GM19351 (cell line): ENCODE measurements around the gene KRTAP16-1.
"Not testable (repeated sequence)": the region's sequence is repeated elsewhere in the genome, so short reads cannot be mapped to it uniquely, and the experiment has no call there.

Experiments used
- ATAC-seq: cut with Tn5 transposase; IDR thresholded peaks from one replicate; pipeline ENCODE4 v1.9.1; 2021; ENCODE audit warnings: mild to moderate bottlenecking, moderate library complexity; ENCODE audit not compliant: unreplicated experiment

KRTAP16-1 gene

DNA sequence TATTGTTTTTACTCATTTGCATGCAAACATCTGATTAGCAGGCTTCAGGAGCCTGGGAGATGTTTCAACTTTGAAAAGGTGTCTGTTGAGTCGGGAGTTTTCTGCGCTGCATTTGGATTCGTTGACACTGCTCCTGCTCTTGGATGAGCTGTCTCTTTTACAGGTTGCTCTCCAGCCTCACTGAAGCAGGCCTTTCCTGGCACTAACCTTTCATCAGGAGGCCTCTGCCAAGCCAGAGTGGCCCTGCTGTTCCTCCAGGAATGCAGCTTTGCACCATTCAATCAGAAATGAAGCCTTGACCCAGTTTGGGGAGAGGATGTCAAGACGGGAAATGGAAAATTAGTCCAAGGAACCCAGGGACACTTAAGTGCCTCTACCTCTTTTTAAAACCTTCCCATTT is 6.1 kb downstream of the KRTAP16-1 start:
- ATAC-seq: no peak

GRCh38 chr17:41301916-41302901 is 6.9 kb downstream of the KRTAP16-1 start, which contains the start of gene KRTAP29-1:
Gene KRTAP29-1, minus strand, starts transcription at chr17:41302851. Its CDS starts 0 bp downstream, at chr17:41302851.
- ATAC-seq: no peak

DNA sequence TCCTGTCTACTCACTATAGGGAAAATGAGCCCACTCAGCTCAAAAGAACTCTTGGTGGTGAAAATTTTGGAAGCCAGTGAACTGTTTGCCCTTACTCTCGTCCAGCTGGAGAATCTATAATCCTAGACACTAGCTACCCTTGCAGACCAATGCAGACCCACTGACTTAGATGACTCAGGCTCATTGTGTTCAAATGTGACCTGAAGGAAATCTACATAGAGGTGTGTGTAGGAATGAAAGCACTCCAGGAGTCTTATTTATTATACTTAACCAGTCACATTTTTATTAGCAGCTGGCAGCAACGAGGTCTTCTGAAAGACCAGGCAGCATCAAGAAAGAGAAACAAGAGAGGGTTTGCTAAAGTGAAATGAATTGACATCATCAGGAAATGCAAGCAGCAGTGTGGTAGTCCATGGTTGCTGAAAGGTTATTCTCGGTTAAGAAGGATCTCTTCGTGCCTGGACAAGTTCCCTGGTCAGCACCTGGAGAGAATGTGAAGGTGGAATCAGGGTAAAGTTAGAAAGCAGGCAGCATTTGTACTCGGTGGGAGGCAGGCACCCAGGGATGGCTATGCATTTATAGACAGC is 7.8 kb downstream of the KRTAP16-1 start:
- no peak for ATAC-seq

DNA sequence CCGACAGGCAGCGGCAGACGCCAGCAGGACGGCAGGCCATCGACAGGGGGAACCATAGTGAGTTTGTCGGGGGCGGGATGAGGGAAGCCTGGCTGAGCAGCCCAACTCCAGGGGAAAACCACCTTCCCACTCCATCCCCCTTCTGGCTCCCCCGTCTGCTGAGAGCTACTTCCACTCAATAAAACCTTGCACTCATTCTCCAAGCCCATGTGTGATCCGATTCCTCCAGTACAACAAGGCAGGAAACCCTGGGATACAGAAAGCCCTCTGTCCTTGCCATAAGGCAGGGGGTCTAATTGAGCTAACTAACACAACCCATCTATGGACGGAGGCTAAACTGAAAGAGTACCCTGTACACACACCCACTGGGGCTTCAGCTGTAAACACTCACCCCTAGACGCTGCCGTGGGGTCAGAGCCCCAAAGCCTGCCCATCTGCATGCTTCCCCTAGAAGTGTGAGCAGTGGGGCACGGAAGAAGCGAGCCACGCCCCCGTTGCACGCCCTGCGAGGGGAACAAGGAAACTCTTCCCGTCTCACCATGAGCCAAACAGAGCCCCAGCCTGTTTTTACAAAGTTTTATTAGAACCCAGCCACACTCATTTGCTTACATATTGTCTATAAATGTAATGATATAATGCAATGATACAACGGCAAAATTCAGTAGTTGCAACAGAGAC is 10.5 kb downstream of the KRTAP16-1 start:
- ATAC-seq: no peak

DNA sequence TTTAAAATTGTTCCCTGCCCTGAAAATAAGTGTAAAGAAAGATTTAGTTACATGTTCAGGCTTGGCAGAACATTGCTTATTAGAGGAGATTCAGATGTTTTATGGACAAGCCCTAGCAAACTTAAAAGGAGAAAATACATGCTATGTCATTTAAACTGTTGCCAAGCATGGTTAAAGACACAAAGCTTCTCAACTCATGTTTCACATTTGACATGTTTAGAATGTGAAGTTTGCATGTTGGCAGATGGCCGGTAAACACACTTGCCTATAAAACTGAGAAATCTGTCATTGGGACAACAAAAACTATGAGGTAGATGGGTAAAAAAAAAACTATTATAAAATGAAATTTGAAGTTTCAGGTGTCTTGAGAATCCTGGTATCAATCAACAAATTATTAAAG is 12.3 kb downstream of the KRTAP16-1 start:
- no peak for ATAC-seq

DNA sequence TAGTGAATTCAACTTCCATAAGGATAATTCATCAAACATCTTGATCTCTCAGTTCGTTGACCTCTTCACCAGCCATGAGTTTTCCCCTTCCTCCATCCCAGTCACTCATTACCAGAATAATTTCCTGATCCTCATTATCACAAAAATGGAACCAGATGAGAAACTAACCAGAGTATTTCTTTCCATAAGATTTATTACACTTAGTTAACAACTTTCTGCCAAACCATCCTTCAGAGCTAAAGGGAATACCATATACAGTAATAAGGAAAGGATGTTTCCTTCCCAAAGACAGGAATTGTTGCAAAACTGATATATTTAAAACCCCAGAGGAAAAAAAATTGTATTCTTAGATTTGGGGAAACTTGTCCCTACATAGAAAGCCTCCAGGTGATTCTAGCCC is 15.1 kb downstream of the KRTAP16-1 start:
- no peak for ATAC-seq

- ATAC-seq: no peak
Observed at GRCh38 chr17:41287050-41287449, 22.1 kb downstream of the KRTAP16-1 start.

DNA sequence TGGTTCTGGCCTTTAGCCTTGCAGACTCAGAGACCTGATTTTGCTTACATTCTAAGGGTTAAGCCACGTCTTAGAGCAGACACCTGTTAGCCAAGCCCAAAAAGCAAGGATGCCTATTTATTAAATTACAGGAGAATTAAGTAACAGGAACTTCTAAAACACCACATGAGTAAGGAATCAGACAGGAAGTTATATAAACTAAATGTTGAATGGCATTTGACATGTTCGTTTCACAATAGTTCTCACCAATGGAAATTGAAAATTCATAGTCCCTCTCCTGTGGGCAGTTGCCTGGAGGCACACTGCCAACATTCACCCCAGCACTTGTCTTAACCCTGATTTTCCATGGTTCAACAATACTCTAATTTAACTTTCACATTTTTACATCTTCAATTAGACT is 24.6 kb downstream of the KRTAP16-1 start:
- no peak for ATAC-seq

DNA sequence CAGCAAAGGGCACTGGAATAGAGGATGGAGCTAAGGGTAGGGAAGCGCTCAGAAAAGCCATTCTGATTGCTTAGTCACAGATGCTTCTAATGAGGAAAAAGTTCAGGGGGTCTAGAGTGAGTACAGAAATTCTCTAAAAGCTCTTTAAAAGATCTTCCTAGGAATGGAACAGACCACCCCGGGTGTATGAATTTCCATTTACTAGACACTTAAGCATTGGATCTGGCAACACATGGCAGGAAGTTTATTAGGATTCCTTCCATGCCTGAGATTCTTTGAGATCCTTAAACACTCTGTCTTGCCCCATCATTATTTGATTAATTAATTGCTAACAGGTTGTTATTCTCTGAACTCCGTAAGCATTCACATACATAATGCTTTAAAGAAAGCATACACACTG is 25.1 kb downstream of the KRTAP16-1 start:
- ATAC-seq: no peak

GRCh38 chr17:41278176-41278955 is 30.7 kb downstream of the KRTAP16-1 start:
- no peak for ATAC-seq

GRCh38 chr17:41275648-41276190 is 33.4 kb downstream of the KRTAP16-1 start, which contains the start of gene KRTAP9-7:
Gene KRTAP9-7, plus strand, starts transcription at chr17:41275698. Its CDS starts 0 bp downstream, at chr17:41275698.
- not testable (repeated sequence) for ATAC-seq

GRCh38 chr17:41271858-41272257 is 37.3 kb downstream of the KRTAP16-1 start:
- ATAC-seq: no peak

- not testable (repeated sequence) for ATAC-seq
Observed at GRCh38 chr17:41271323-41271722, 37.8 kb downstream of the KRTAP16-1 start.

GRCh38 chr17:41267711-41268110 is 41.4 kb downstream of the KRTAP16-1 start:
- no peak for ATAC-seq

DNA sequence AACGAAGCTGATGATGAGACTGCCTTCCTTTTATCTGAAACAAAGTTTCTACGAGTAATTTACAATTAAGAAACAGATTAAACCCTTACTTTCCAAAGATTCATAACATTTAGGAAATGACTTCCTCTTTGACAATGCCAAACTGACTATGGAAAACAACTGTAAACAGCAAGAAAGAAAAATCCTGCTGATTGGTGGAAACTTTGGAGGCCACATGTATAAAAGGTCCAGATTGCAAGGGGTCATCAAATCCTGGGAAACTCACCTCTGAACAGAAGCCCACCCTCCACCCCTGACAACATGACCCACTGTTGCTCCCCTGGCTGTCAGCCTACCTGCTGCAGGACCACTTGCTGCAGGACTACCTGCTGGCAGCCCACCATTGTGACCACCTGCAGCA is 44.0 kb downstream of the KRTAP16-1 start, which contains the start of gene KRTAP9-6:
TSS of gene KRTAP9-6 (plus strand) at position 301 of the 400 bp plus-strand sequence. CDS start at position 301, 0 bp downstream.
- ATAC-seq: no peak

GRCh38 chr17:41264599-41264998 is 44.5 kb downstream of the KRTAP16-1 start:
- no peak for ATAC-seq

DNA sequence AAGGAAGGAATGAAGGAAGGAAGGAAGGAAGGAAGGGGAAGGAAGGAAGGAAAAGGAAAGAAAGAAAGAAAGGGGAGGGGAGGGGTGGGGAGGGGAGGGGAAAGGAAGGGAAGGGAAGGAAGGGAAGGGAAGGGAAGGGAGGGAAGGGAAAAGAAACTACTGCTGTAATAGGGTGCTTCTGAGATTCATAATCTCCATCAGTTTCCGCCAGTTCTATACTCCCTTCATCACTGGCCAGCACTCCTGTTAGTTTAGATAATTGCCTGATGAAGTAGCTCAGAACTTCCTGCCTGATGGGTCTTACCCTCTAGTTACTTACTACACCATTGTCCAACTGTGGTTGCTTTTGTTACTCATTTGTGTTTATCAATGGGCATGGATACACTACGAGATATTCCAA is 45.9 kb downstream of the KRTAP16-1 start:
- ATAC-seq: no peak

DNA sequence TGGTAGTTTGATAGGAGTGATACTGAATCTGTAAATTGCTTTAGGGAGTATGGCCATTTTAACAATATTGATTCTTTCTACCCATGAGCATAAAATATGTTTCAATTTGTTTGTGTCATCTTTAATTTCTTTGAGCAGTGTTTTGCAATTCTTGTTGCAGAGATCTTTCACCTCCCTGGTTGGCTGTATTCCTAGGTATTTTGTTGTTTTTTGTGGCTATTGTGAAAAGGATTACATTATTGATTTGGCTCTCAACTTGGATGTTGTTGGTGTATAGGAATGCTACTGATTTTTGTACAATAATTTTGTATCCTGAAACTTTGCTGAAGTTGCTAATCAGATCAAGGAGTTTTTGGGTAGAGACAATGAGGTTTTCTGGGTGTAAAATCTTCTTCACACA is 50.7 kb downstream of the KRTAP16-1 start:
- ATAC-seq: no peak
